Heart right ventricle (tissue), 16 donors: Measurements from ENCODE around the gene NECTIN2. TPM values are rescaled to one million over a fixed set of nuclear protein-coding genes. Genes with fewer than 3 reads are reported as not detected.

Experiments used
- ATAC-seq, 8 donors: fragments of 200-7000 bp; cut with Tn5 transposase; one replicate each; pipeline ENCODE4 v1.9.1; 2020; ENCODE audit warnings: mild to moderate bottlenecking in 8 of 8, moderate library complexity in 8 of 8, moderate number of reproducible peaks in 1 of 8
- DNase-seq, 2 donors: peaks; one replicate each; pipeline ENCODE4 v3.0.0-alpha.2; 2020
- H3K27ac ChIP-seq, 10 donors: fragments of 200-600 bp; sonication (generic) in 2 of 10; one replicate each; pipeline versions ENCODE4 v1.5.0 to v1.8.0; 2020 to 2022; ENCODE audit warnings: mild to moderate bottlenecking in 3 of 10
- H3K27me3 ChIP-seq, 7 donors: fragments of 200-600 bp; one replicate each; pipeline ENCODE4 v1.8.0; 2021 to 2022; ENCODE audit warnings: mild to moderate bottlenecking in 2 of 7
- H3K36me3 ChIP-seq, 9 donors: fragments of 200-600 bp; sonication (generic) in 1 of 9; one replicate each; pipeline versions ENCODE4 v1.5.0 to v1.8.0; 2020 to 2022; ENCODE audit warnings: mild to moderate bottlenecking in 2 of 9
- H3K4me1 ChIP-seq, 9 donors: fragments of 200-600 bp; sonication (generic) in 1 of 9; one replicate each; pipeline versions ENCODE4 v1.5.0 to v1.8.0; 2020 to 2022; ENCODE audit warnings: mild to moderate bottlenecking in 4 of 9
- H3K4me3 ChIP-seq, 10 donors: fragments of 200-600 bp; sonication (generic) in 2 of 10; one replicate each; pipeline versions ENCODE4 v1.5.0 to v1.8.0; 2020 to 2022; ENCODE audit warnings: mild to moderate bottlenecking in 7 of 10, moderate library complexity in 2 of 10
- H3K9me3 ChIP-seq, 11 donors: fragments of 200-600 bp in 10 of 11; sonication (generic) in 2 of 11; one replicate each; pipeline versions ENCODE4 v1.5.0 to v1.8.0; 2013 to 2022; ENCODE audit warnings: mild to moderate bottlenecking in 2 of 11, control low read depth in 1 of 11, moderate library complexity in 1 of 11
- WGBS, 2 donors: extraction: QIAGEN DNeasy Blood & Tissue Kit; methylation state at CpG; one replicate each; pipeline ENCODE4 v1.1.7; 2013; ENCODE audit warnings: inconsistent platforms in 1 of 2; 5-methylcytosine and 5-hydroxymethylcytosine counted together
- intact Hi-C, 10 donors: fragments of 100-400 bp; cut with DNase I; formaldehyde crosslinking; loops; one replicate each; pipeline versions ENCODE4 v1.11.1 to v1.14.2; 2022
- polyA plus RNA-seq, 2 donors: library from polyadenylated mRNA; stranded (reverse); fragments of 200-250 nt; gene quantifications; one replicate each; pipeline ENCODE4 v1.2.3, GENCODE V29; 2013
- total RNA-seq, 10 donors: library from RNA; stranded (reverse); fragmentation: NEBNext Ultra II Directional in 3 of 10; extraction: Animal tissue kit (Norgen Biotek cat#: 25700) in 3 of 10; gene quantifications; one replicate each; pipeline versions ENCODE4 v1.2.1 to v1.2.4, GENCODE V29; 2021 to 2023
- TF ChIP-seq, protein P1 (sequence below), 9 donors: fragments of 200-600 bp; sonication (generic) in 2 of 9; IDR thresholded peaks; one replicate each; pipeline versions ENCODE4 v1.5.0 to v1.8.0; 2021 to 2022; ENCODE audit warnings: antibody characterized with exemption in 9 of 9, mild to moderate bottlenecking in 5 of 9, moderate library complexity in 1 of 9
- donor health status: Arrhythmogenic right ventricular cardiomyopathy.
- donor health status: ischemic (EF 13 %, LVEDD 7.1; RV severe dilation, severe dysfunction).
- donor health status: healthy with polysubstance abuse.
- donor health status: DM: no; HTN: yes; CAD: no.
- donor health status: DM: no; HTN: no; CAD: no.
- donor health status: ischemic (EF 25% LVEDD 6.9; RV normal size, moderate dysfunction).
- donor health status: ischemic (EF 25% LVEDD 5.7; RV mildly dilated, moderate dysfunction).
- donor health status: healthy.
- donor health status: DM: yes; HTN: yes; CAD: no.
- donor health status: Ischemic cardiomyopathy.
- donor health status: ischemic (EF 35%, LVEDD 5.7; RV mildly dilated, moderate dysfunction).
- donor health status: nonischemic (EF 11% LVEDD 7.7; RV severe dilation, severe dysfunction).
- donor health status: DM: yes; HTN: yes; CAD: no.
- donor health status: PGD.
- donor health status: ischemic (EF 29% LVEDD 5.4; RV normal size, mild dysfunction).
- donor health status: nonischemic (EF 23%, LVEDD 6.1; RV moderate dilation, normal function).

Gene NECTIN2
- total and polyA plus RNA-seq, 12 donors = 34.1 to 96.8 (median 49.0) TPM

- DNase-seq (peak; percentile 29 to 51), ATAC-seq (peak; percentile 37 to 85 (median 70))
- Histone ChIP-seq H3K27ac (peak overlapping the region in 9 of 10 donors; percentile 66 to 92 (median 88)), H3K4me1 (peaks cover 11 to 54% (median 23%) of the 10 kb centered on the region in 9 donors), H3K36me3 (peaks cover 0 to 19% (median 1%) of the 10 kb centered on the region in 9 donors), H3K27me3 (peaks cover 0 to 15% (median 0%) of the 10 kb centered on the region in 7 donors), H3K9me3 (no peaks in the 10 kb centered on the region), H3K4me3 (peak overlapping the region in 6 of 10 donors; percentile 62 to 95 (median 84))
- TF ChIP-seq, protein P1, sequence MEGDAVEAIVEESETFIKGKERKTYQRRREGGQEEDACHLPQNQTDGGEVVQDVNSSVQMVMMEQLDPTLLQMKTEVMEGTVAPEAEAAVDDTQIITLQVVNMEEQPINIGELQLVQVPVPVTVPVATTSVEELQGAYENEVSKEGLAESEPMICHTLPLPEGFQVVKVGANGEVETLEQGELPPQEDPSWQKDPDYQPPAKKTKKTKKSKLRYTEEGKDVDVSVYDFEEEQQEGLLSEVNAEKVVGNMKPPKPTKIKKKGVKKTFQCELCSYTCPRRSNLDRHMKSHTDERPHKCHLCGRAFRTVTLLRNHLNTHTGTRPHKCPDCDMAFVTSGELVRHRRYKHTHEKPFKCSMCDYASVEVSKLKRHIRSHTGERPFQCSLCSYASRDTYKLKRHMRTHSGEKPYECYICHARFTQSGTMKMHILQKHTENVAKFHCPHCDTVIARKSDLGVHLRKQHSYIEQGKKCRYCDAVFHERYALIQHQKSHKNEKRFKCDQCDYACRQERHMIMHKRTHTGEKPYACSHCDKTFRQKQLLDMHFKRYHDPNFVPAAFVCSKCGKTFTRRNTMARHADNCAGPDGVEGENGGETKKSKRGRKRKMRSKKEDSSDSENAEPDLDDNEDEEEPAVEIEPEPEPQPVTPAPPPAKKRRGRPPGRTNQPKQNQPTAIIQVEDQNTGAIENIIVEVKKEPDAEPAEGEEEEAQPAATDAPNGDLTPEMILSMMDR (IDR thresholded peaks at IDR 0.05) = peak; percentile 34 to 80 (median 63)
- intact Hi-C loops = no loop called here
- 23 to 24% methylated on average over 14 of the region's 14 CpGs for WGBS, 2 donors
Observed at GRCh38 chr19:44807652-44808462, 38.2 kb upstream of the NECTIN2 start.

GRCh38 chr19:44808463-44809371 is 37.4 kb upstream of the NECTIN2 start, which contains the start of gene BCAM:
BCAM (plus strand) TSS chr19:44809103; CDS start chr19:44809125, 22 bp downstream.
- H3K9me3 ChIP-seq = no peaks in the 10 kb centered on the region
- H3K27me3 ChIP-seq = peaks cover 0 to 15% (median 0%) of the 10 kb centered on the region in 7 donors
- intact Hi-C loops = no loop called here
- H3K36me3 ChIP-seq = peaks cover 0 to 27% (median 3%) of the 10 kb centered on the region in 9 donors
- peaks cover 11 to 55% (median 23%) of the 10 kb centered on the region in 9 donors for H3K4me1 ChIP-seq
- WGBS, 2 donors = 1 to 2% methylated on average over 54 to 59 of the region's 59 CpGs
- H3K4me3 ChIP-seq = peak within 1 kb of the TSS; percentile 50 to 95 (median 78)
- DNase-seq = peak; percentile 87 to 90
- peak; percentile 89 to 96 (median 95) for ATAC-seq
- peak within 1 kb of the TSS; percentile 16 to 96 (median 88) for H3K27ac ChIP-seq
- TF ChIP-seq, protein P1 (IDR thresholded peaks at IDR 0.05) = no peak

- peak overlapping the region; percentile 50 to 95 (median 78) for H3K4me3 ChIP-seq
- H3K27me3 ChIP-seq = peaks cover 0 to 15% (median 0%) of the 10 kb centered on the region in 7 donors
- H3K4me1 ChIP-seq = peaks cover 11 to 55% (median 23%) of the 10 kb centered on the region in 9 donors
- peak in 4 of 8 donors; percentile 9 to 27 (median 12) for ATAC-seq
- H3K9me3 ChIP-seq = no peaks in the 10 kb centered on the region
- H3K27ac ChIP-seq = peak overlapping the region; percentile 16 to 96 (median 88)
- DNase-seq = no peak
- 16 to 18% methylated on average over 7 of the region's 7 CpGs for WGBS, 2 donors
- H3K36me3 ChIP-seq = peaks cover 0 to 37% (median 11%) of the 10 kb centered on the region in 9 donors
- intact Hi-C loops = no loop called here
- TF ChIP-seq, protein P1 (IDR thresholded peaks at IDR 0.05) = no peak
Observed at GRCh38 chr19:44809577-44810233, 36.4 kb upstream of the NECTIN2 start.
